ENCODE data around the gene MAF. TPM values are rescaled to one million over a fixed set of nuclear protein-coding genes. Genes with fewer than 3 reads are reported as not detected.

Gene MAF
- total RNA-seq, 1 experiment from 2014 or later = 4.9 TPM

GRCh38 chr16:79580453-79581191 lies 19.9 kb downstream of the MAF start:
- Histone ChIP-seq H3K23ac (ENCODE audit: insufficient read length, low read depth, low read length) (no peak overlapping the region), H3K9me3 (ENCODE audit: control insufficient read depth, low read depth, low read length) (no peaks in the 10 kb centered on the region), H3K27me3 (ENCODE audit: insufficient read depth, low read length) (no peaks in the 10 kb centered on the region), H2AK5ac (ENCODE audit: insufficient read length, low read length) (no peak overlapping the region), H3K56ac (ENCODE audit: insufficient read length, low read depth, low read length) (no peak overlapping the region), H4K5ac (ENCODE audit: insufficient read length, low read depth, low read length) (no peak overlapping the region), H3K27ac (ENCODE audit: insufficient read length, low read depth, low read length) (no peak overlapping the region), H2BK15ac (ENCODE audit: low read depth, low read length) (no peak overlapping the region), H3K79me2 (ENCODE audit: insufficient read depth, low read length) (no peaks in the 10 kb centered on the region), H3K23me2 (ENCODE audit: insufficient read length, low read depth, low read length, poor library complexity, severe bottlenecking) (no peaks in the 10 kb centered on the region), H3K79me1 (ENCODE audit: insufficient read depth, low read depth, low read length, poor library complexity, severe bottlenecking) (no peaks in the 10 kb centered on the region), H2BK12ac (ENCODE audit: insufficient read length, low read depth, low read length) (no peak overlapping the region), H3K9ac (ENCODE audit: extremely low read depth, insufficient read length, low read length) (no peak overlapping the region), H2BK20ac (ENCODE audit: low read depth, low read length, poor library complexity, severe bottlenecking) (no peak overlapping the region), H3K14ac (ENCODE audit: insufficient read depth, low read length) (no peak overlapping the region), H3K18ac (ENCODE audit: insufficient read length, low read depth, low read length) (no peak overlapping the region), H3T11ph (ENCODE audit: low read length) (no peak overlapping the region), H2AFZ (ENCODE audit: low read length) (no peak overlapping the region), H4K8ac (replicated peaks; ENCODE audit: insufficient read length, low read depth, low read length) (no peak overlapping the region), H3K4ac (ENCODE audit: low read depth, low read length) (no peak overlapping the region), H4K91ac (ENCODE audit: insufficient read length, low read depth, low read length) (no peak overlapping the region), H3K4me2 (ENCODE audit: insufficient read depth, insufficient read length, low read length) (no peak overlapping the region), H3K4me1 (ENCODE audit: insufficient read depth, low read length) (peaks cover 2% of the 10 kb centered on the region; the same call in 1 of the 2 replicates), H2BK5ac (ENCODE audit: insufficient read length, low read length) (no peak overlapping the region), H2BK120ac (ENCODE audit: low read depth, low read length, poor library complexity, severe bottlenecking) (no peak overlapping the region), H4K20me1 (ENCODE audit: control insufficient read depth, insufficient read depth, insufficient read length) (no peaks in the 10 kb centered on the region)
- no peak overlapping the region; a peak in 1 of 5 replicates for H3K4me3 Mint-ChIP-seq
- no peaks in the 10 kb centered on the region for H3K9me3 Mint-ChIP-seq
- no peak for DNase-seq
- no peaks in the 10 kb centered on the region; the same call in 1 of the 2 replicates for H3K27me3 Mint-ChIP-seq (ENCODE audit: low read depth)
- no peak overlapping the region for H3K27ac Mint-ChIP-seq
- no CpG with 5 or more reads among the region's 10 CpGs for whole genome bisulfite sequencing (ENCODE audit: extremely low coverage, insufficient read length, low lambda C conversion rate)
- TF ChIP-seq, protein P1, sequence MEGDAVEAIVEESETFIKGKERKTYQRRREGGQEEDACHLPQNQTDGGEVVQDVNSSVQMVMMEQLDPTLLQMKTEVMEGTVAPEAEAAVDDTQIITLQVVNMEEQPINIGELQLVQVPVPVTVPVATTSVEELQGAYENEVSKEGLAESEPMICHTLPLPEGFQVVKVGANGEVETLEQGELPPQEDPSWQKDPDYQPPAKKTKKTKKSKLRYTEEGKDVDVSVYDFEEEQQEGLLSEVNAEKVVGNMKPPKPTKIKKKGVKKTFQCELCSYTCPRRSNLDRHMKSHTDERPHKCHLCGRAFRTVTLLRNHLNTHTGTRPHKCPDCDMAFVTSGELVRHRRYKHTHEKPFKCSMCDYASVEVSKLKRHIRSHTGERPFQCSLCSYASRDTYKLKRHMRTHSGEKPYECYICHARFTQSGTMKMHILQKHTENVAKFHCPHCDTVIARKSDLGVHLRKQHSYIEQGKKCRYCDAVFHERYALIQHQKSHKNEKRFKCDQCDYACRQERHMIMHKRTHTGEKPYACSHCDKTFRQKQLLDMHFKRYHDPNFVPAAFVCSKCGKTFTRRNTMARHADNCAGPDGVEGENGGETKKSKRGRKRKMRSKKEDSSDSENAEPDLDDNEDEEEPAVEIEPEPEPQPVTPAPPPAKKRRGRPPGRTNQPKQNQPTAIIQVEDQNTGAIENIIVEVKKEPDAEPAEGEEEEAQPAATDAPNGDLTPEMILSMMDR (conservative IDR thresholded peaks at IDR 0.05) = no peak
- peaks cover 41 to 54% of the 10 kb centered on the region in 2 experiments for H3K4me1 Mint-ChIP-seq
- H3K36me3 Mint-ChIP-seq (ENCODE audit: insufficient read depth in 1 of 3, low read depth in 3 of 3) = no peaks in the 10 kb centered on the region
